ENCODE results near the gene ZNF444. TPM values are rescaled to one million over a fixed set of nuclear protein-coding genes. Genes with fewer than 3 reads are reported as not detected.

The ZNF444 gene
- total RNA-seq, 1 experiment from 2014 or later = 84.0 TPM

DNA sequence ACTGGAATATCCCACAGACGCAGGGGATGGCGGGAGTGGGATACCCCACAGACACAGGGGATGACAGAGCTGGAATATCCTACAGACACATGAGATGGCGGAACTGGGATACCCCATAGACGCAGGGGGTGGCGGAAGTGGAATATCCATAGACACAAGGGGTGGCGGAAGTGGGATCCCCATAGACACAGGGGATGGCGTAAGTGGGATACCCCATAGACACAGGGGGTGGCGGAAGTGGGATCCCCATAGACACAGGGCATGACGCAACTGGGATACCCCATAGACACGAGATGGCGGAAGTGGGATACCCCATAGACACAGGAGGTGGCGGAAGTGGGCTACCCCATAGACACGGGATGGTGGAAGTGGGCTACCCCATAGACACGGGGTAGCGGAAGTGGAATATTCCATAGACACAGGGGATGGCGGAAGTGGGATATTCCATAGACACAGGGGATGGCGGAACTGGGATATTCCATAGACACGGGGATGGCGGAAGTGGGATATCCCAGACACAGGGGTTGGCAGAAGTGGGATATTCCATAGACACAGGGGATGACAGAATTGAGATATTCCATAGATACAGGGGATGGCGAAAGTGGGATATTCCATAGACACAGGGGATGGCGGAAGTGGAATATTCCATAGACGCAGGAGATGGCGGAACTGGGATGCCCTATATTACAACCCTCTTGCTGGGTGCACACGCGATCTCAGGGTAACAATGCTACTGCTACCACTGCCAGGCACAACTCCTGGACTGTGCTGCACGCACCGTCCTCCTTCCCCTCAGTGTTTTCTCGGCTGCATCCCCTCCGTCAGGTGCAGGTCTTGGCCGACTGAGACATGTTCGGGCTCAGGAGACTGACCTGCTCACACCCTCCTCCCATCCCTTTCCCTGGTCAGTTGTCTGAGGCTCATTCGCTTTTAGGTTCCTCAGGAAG lies 48.1 kb upstream of the ZNF444 start:
- DNase-seq (ENCODE audit: low spot score) = no peak
- peaks cover 12% of the 10 kb centered on the region for H3K4me1 Mint-ChIP-seq
- peak overlapping the region; percentile 45 for H3K27ac Mint-ChIP-seq
- no peak for ATAC-seq
- CTCF ChIA-PET = no interaction called here
- no peak overlapping the region for H3K4me3 Mint-ChIP-seq
- POLR2A ChIA-PET = no interaction called here
- peaks cover 4% of the 10 kb centered on the region; the same call in 1 of the 2 replicates for H3K9me3 Mint-ChIP-seq
- H3K27me3 Mint-ChIP-seq (ENCODE audit: low read depth) = no peaks in the 10 kb centered on the region
- no peak for TF ChIP-seq EMX1 (CRISPR knock-in tag; IDR thresholded peaks at IDR 0.05)
- TF ChIP-seq ZNF317 (CRISPR knock-in tag; IDR thresholded peaks at IDR 0.05; ENCODE audit: borderline replicate concordance, low read depth) = no peak
- TF ChIP-seq GABPB1 (CRISPR knock-in tag; IDR thresholded peaks at IDR 0.05) = no peak
- TF ChIP-seq ZNF232 (CRISPR knock-in tag; IDR thresholded peaks at IDR 0.05) = no peak
- no peak for TF ChIP-seq SP1 (CRISPR knock-in tag; conservative IDR thresholded peaks at IDR 0.05)
- no peak for TF ChIP-seq ZNF671 (CRISPR knock-in tag; IDR thresholded peaks at IDR 0.05)
- no peak for TF ChIP-seq NFYB (CRISPR knock-in tag; conservative IDR thresholded peaks at IDR 0.05; ENCODE audit: low read depth)
- no peak for TF ChIP-seq PRDM15 (CRISPR knock-in tag; IDR thresholded peaks at IDR 0.05)
- TF ChIP-seq SOX15 (CRISPR knock-in tag; IDR thresholded peaks at IDR 0.05) = no peak
- TF ChIP-seq NR1H2 (CRISPR knock-in tag; IDR thresholded peaks at IDR 0.05) = no peak
- TF ChIP-seq, protein P1, sequence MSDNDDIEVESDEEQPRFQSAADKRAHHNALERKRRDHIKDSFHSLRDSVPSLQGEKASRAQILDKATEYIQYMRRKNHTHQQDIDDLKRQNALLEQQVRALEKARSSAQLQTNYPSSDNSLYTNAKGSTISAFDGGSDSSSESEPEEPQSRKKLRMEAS (CRISPR knock-in tag; IDR thresholded peaks at IDR 0.05) = no peak
- TF ChIP-seq HMGA2 (CRISPR knock-in tag; IDR thresholded peaks at IDR 0.05) = no peak
- no peak for TF ChIP-seq ZSCAN18 (CRISPR knock-in tag; IDR thresholded peaks at IDR 0.05)
- TF ChIP-seq ETV6 (CRISPR knock-in tag; IDR thresholded peaks at IDR 0.05) = no peak
- TF ChIP-seq ELF4 (CRISPR knock-in tag; IDR thresholded peaks at IDR 0.05; ENCODE audit: low read depth) = no peak
- TF ChIP-seq, protein P2, sequence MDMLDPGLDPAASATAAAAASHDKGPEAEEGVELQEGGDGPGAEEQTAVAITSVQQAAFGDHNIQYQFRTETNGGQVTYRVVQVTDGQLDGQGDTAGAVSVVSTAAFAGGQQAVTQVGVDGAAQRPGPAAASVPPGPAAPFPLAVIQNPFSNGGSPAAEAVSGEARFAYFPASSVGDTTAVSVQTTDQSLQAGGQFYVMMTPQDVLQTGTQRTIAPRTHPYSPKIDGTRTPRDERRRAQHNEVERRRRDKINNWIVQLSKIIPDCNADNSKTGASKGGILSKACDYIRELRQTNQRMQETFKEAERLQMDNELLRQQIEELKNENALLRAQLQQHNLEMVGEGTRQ (CRISPR knock-in tag; IDR thresholded peaks at IDR 0.05) = no peak
- no peak for TF ChIP-seq TP53 (CRISPR knock-in tag; IDR thresholded peaks at IDR 0.05)
- TF ChIP-seq NFATC4 (CRISPR knock-in tag; IDR thresholded peaks at IDR 0.05) = no peak
- TF ChIP-seq, protein P3, sequence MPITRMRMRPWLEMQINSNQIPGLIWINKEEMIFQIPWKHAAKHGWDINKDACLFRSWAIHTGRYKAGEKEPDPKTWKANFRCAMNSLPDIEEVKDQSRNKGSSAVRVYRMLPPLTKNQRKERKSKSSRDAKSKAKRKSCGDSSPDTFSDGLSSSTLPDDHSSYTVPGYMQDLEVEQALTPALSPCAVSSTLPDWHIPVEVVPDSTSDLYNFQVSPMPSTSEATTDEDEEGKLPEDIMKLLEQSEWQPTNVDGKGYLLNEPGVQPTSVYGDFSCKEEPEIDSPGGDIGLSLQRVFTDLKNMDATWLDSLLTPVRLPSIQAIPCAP (CRISPR knock-in tag; IDR thresholded peaks at IDR 0.05) = no peak
- TF ChIP-seq SMAD3 (CRISPR knock-in tag; IDR thresholded peaks at IDR 0.05; ENCODE audit: borderline replicate concordance) = no peak
- H3K36me3 Mint-ChIP-seq = peaks cover 36% of the 10 kb centered on the region
